Measurements from ENCODE around the gene CUL7. TPM values are rescaled to one million over a fixed set of nuclear protein-coding genes. Genes with fewer than 3 reads are reported as not detected.

Gene CUL7
- total and polyA plus RNA-seq, 2 of the 8 experiments (the other 6 are each of a cell fraction or from before 2014, with no cell fraction given) = 10.8 to 15.0 TPM

- H2AK5ac ChIP-seq (ENCODE audit: low read depth, low read length) = no peak overlapping the region
- H2BK120ac ChIP-seq (replicated peaks; ENCODE audit: low read depth, low read length) = no peak overlapping the region
- TF ChIP-seq KDM4A (IDR thresholded peaks at IDR 0.05; ENCODE audit: low read depth, low read length, severe bottlenecking) = no peak
- TF ChIP-seq HDAC2 (IDR thresholded peaks at IDR 0.05; ENCODE audit: borderline replicate concordance in 1 of 2, low read depth in 2 of 2, low read length in 2 of 2) = no peak
- peaks cover 0 to 9% (median 8%) of the 10 kb centered on the region in 4 experiments; a peak in 4 of 8 replicates for H3K36me3 ChIP-seq (ENCODE audit: control insufficient read depth in 2 of 4, insufficient read depth in 4 of 4, low read length in 3 of 4)
- no peak overlapping the region for H2BK5ac ChIP-seq (ENCODE audit: low read depth, low read length)
- H3K23ac ChIP-seq (ENCODE audit: insufficient read length) = no peak overlapping the region
- 93% methylated on average over 5 of the region's 5 CpGs; no CpG with 5 or more reads in 1 of the 2 experiments for WGBS, 2 experiments (ENCODE audit: extremely low coverage in 1 of 2, insufficient coverage in 1 of 2, insufficient read length in 1 of 2, insufficient replicate concordance in 2 of 2, low coverage in 1 of 2, low lambda C conversion rate in 2 of 2, missing lambda C conversion rate in 1 of 2)
- H3K4me1 ChIP-seq (replicated peaks in 1 of 4; ENCODE audit: control insufficient read depth in 3 of 4, insufficient read depth in 4 of 4, low read length in 3 of 4) = peaks cover 0 to 4% (median under 1%) of the 10 kb centered on the region in 4 experiments; a peak in 3 of 7 replicates
- no peak overlapping the region for H4K91ac ChIP-seq (replicated peaks; ENCODE audit: insufficient read length, low read length)
- peaks cover 8 to 15% of the 10 kb centered on the region in 2 experiments; a peak in 2 of 4 replicates for H3K79me2 ChIP-seq (ENCODE audit: control insufficient read depth in 1 of 2, insufficient read depth in 2 of 2, low read length in 2 of 2)
- no peak overlapping the region for H3K14ac ChIP-seq (ENCODE audit: insufficient read length)
- no peak overlapping the region for H2BK20ac ChIP-seq (ENCODE audit: low read length)
- no peak for FAIRE-seq
- DNase-seq (ENCODE audit: low read depth in 1 of 2, low spot score in 2 of 2) = no peak
- no peak overlapping the region for H2BK12ac ChIP-seq (ENCODE audit: low read depth, low read length)
- no peak overlapping the region for H2BK15ac ChIP-seq (ENCODE audit: low read length)
- H3K27ac ChIP-seq (ENCODE audit: low read depth, low read length) = no peak overlapping the region
- peaks cover 11% of the 10 kb centered on the region for H3K79me1 ChIP-seq (ENCODE audit: low read depth, low read length)
- H2AFZ ChIP-seq (ENCODE audit: low read length) = no peak overlapping the region
- no peak overlapping the region for H3K18ac ChIP-seq (ENCODE audit: extremely low read depth, low read length)
- H3K4ac ChIP-seq (replicated peaks; ENCODE audit: insufficient read length, low read depth, low read length) = no peak overlapping the region
- no peak overlapping the region for H4K5ac ChIP-seq (ENCODE audit: insufficient read length, low read depth, low read length)
- no peaks in the 10 kb centered on the region; the same call in 1 of the 2 replicates for H3K23me2 ChIP-seq (ENCODE audit: low read depth, low read length)
- no peak overlapping the region for H3K4me2 ChIP-seq (ENCODE audit: insufficient read depth in 1 of 2, low read depth in 2 of 2, low read length in 2 of 2)
- ChIA-PET POLR2A (ENCODE audit: partially characterized antibody) (interaction anchor here (4.1 kb wide), 1 partner anchor 11 kb away, joined by 25 read pairs; the partner anchor contains the start of gene PEX6), CTCF (ENCODE audit: partially characterized antibody) (interaction anchor here (0.5 to 2.9 kb wide), 4 partner anchors 11 to 467 kb away, joined by 3 to 13 read pairs (median 3); partner anchors contain the start of gene PEX6)
- no peak overlapping the region for H3K9ac ChIP-seq (replicated peaks in 1 of 4; ENCODE audit: extremely low read depth in 1 of 4, low read depth in 3 of 4, low read length in 3 of 4)
- H3K4me3 ChIP-seq (ENCODE audit: extremely low read depth in 1 of 4, insufficient read depth in 2 of 4, low read depth in 3 of 4, low read length in 4 of 4) = no peak overlapping the region
- H3K56ac ChIP-seq (replicated peaks; ENCODE audit: insufficient read length, low read depth, low read length) = no peak overlapping the region
- H3K27me3 ChIP-seq (replicated peaks in 1 of 4; ENCODE audit: control insufficient read depth in 3 of 4, extremely low read depth in 1 of 4, insufficient read depth in 3 of 4, low read length in 3 of 4) = no peaks in the 10 kb centered on the region
- H4K8ac ChIP-seq (ENCODE audit: extremely low read depth, insufficient read depth, low read length) = no peak overlapping the region
- H4K20me1 ChIP-seq (replicated peaks in 1 of 2; ENCODE audit: control insufficient read depth in 1 of 2, insufficient read depth in 2 of 2, low read length in 2 of 2) = peaks cover 0 to 12% of the 10 kb centered on the region in 2 experiments
- no peaks in the 10 kb centered on the region for H3K9me3 ChIP-seq (ENCODE audit: insufficient read depth in 2 of 2, low read depth in 1 of 2, low read length in 1 of 2)
These were observed 63.7 kb downstream of the CUL7 start for GRCh38 chr6:42989923-42990322.
